ENCODE results near the gene ATRNL1. TPM values are rescaled to one million over a fixed set of nuclear protein-coding genes. Genes with fewer than 3 reads are reported as not detected.

The ATRNL1 gene
- total RNA-seq, 1 donor from 2014 or later, result 66.0 TPM

DNA sequence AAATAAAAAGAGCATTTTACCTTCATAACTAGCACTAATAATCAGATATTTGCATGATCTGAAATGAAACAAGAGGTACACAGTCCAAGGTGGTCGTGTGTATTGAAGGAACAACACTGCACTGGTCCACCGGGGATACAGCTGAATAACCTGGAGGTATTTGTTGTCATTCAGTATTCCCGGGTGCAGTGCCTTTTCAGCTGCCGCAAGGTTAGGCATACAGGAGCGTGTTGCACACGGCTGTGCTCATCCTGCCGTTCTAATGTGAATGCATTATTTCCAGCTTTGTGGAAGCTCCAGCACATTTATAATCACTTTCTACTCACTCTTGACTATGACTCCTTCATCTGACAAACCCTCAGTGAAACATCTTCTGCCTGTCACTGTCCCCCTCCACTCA, 802.0 kb downstream of the ATRNL1 start:
- Mint-ChIP-seq H3K36me3 (ENCODE audit: low read depth) (no peaks in the 10 kb centered on the region), H3K9me3 (ENCODE audit: low read depth) (no peaks in the 10 kb centered on the region), H3K4me3 (ENCODE audit: unreplicated experiment) (no peak overlapping the region), H3K27me3 (ENCODE audit: low read depth) (no peaks in the 10 kb centered on the region), H3K27ac (ENCODE audit: unreplicated experiment) (no peak overlapping the region), H3K4me1 (ENCODE audit: low read depth) (no peaks in the 10 kb centered on the region)
- TF ChIP-seq, protein P1, sequence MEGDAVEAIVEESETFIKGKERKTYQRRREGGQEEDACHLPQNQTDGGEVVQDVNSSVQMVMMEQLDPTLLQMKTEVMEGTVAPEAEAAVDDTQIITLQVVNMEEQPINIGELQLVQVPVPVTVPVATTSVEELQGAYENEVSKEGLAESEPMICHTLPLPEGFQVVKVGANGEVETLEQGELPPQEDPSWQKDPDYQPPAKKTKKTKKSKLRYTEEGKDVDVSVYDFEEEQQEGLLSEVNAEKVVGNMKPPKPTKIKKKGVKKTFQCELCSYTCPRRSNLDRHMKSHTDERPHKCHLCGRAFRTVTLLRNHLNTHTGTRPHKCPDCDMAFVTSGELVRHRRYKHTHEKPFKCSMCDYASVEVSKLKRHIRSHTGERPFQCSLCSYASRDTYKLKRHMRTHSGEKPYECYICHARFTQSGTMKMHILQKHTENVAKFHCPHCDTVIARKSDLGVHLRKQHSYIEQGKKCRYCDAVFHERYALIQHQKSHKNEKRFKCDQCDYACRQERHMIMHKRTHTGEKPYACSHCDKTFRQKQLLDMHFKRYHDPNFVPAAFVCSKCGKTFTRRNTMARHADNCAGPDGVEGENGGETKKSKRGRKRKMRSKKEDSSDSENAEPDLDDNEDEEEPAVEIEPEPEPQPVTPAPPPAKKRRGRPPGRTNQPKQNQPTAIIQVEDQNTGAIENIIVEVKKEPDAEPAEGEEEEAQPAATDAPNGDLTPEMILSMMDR (IDR thresholded peaks at IDR 0.05), result no peak
- no peak for DNase-seq (ENCODE audit: low spot score)

DNA sequence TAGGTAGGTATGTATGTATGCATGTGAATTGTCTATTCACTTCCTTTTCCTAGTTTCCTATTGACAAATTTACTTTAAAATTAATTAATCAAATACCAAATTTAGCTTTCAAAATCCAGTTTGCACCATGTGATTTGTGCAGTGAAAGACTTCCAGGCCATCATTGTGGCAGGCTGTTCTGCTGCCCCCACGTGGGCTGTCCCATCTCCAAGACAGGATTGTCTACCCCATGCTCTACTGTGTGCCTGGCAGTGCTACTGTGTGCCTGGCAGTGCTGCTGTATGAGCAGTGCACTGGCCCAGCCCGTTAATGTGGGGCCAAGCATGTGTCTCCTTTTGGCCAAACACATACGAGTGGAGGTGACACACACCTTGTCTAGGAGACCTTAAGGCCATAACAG, 805.1 kb downstream of the ATRNL1 start:
- Mint-ChIP-seq H3K27me3 (ENCODE audit: low read depth) (no peaks in the 10 kb centered on the region), H3K36me3 (ENCODE audit: low read depth) (no peaks in the 10 kb centered on the region), H3K9me3 (ENCODE audit: low read depth) (no peaks in the 10 kb centered on the region), H3K4me1 (ENCODE audit: low read depth) (peaks cover 3% of the 10 kb centered on the region), H3K27ac (ENCODE audit: unreplicated experiment) (no peak overlapping the region), H3K4me3 (ENCODE audit: unreplicated experiment) (no peak overlapping the region)
- DNase-seq (ENCODE audit: low spot score), result no peak
- TF ChIP-seq, protein P1 (IDR thresholded peaks at IDR 0.05), result no peak

DNA sequence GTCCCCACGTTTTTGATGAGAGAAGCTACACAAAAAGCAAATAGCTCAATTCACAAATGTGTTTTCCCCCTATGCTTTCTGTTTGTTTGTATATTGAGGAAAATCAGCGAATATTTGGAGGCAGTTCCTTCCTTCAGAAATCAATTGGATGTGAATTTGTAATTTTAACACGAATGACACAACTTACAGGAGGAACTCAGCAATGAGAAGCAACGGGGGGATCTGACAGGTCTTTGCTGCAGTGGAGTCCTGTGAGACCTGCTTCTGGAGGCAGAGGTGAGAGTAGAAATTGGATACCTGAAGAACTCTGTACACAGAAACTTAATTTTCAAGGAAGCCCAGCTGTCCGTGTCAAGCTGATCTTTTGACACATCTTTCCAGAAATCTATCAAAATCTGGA, 809.4 kb downstream of the ATRNL1 start:
- Mint-ChIP-seq H3K36me3 (ENCODE audit: low read depth) (no peaks in the 10 kb centered on the region), H3K4me1 (ENCODE audit: low read depth) (peaks cover 7% of the 10 kb centered on the region), H3K27ac (ENCODE audit: unreplicated experiment) (no peak overlapping the region), H3K9me3 (ENCODE audit: low read depth) (no peaks in the 10 kb centered on the region), H3K4me3 (ENCODE audit: unreplicated experiment) (no peak overlapping the region), H3K27me3 (ENCODE audit: low read depth) (no peaks in the 10 kb centered on the region)
- TF ChIP-seq, protein P1 (IDR thresholded peaks at IDR 0.05), result no peak
- no peak for DNase-seq (ENCODE audit: low spot score)

DNA sequence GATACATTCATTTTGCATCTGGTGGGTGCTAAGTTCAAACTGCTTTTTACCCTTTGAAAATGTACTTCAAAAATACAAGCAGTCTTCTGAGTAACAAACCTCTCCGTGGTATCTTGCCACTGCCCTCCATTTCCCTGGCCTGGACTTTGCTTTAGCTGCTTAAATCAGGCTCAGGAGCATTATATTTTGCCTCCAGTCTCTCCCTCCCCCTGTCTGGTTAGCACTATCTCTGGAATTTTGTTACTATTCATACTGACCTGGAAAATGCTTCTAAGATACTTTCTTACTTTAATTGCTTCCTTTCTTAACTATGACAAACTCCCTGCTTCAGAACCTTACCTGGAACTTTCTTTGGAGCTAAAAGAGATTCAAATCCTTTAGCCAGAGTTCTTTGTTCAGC, 810.0 kb downstream of the ATRNL1 start:
- no peaks in the 10 kb centered on the region for H3K36me3 Mint-ChIP-seq (ENCODE audit: low read depth)
- no peaks in the 10 kb centered on the region for H3K9me3 Mint-ChIP-seq (ENCODE audit: low read depth)
- no peak overlapping the region for H3K27ac Mint-ChIP-seq (ENCODE audit: unreplicated experiment)
- no peaks in the 10 kb centered on the region for H3K27me3 Mint-ChIP-seq (ENCODE audit: low read depth)
- H3K4me3 Mint-ChIP-seq (ENCODE audit: unreplicated experiment), result no peak overlapping the region
- TF ChIP-seq, protein P1 (IDR thresholded peaks at IDR 0.05), result no peak
- peaks cover 7% of the 10 kb centered on the region for H3K4me1 Mint-ChIP-seq (ENCODE audit: low read depth)
- no peak for DNase-seq (ENCODE audit: low spot score)

DNA sequence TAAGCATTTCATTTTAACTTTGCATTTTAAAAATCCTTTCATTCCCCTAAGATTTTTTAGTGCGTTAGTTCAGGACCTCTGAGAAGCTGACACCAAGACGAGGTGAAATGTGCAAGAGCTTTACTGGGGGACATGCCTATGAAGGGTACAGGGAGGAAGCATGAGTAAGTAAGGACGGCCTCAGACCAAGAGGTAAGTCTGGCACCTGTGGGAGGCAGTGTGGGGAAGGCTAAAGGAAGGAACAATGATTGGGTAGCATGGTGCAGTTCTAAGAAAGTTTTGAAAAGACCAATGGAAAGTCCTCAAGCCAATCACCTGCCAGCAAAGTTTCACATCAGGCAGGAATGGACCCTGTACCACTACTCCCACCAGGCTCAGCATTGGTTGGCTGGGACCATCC, 810.7 kb downstream of the ATRNL1 start:
- Mint-ChIP-seq H3K27ac (ENCODE audit: unreplicated experiment) (no peak overlapping the region), H3K27me3 (ENCODE audit: low read depth) (no peaks in the 10 kb centered on the region), H3K9me3 (ENCODE audit: low read depth) (no peaks in the 10 kb centered on the region), H3K4me3 (ENCODE audit: unreplicated experiment) (no peak overlapping the region), H3K4me1 (ENCODE audit: low read depth) (peaks cover 7% of the 10 kb centered on the region), H3K36me3 (ENCODE audit: low read depth) (no peaks in the 10 kb centered on the region)
- TF ChIP-seq, protein P1 (IDR thresholded peaks at IDR 0.05), result no peak
- no peak for DNase-seq (ENCODE audit: low spot score)
